A549 (cell line): ENCODE measurements around the gene C19orf81. TPM values are rescaled to one million over a fixed set of nuclear protein-coding genes. Genes with fewer than 3 reads are reported as not detected.

ENCODE experiments used
- ATAC-seq, 2 experiments: fragments of 200-7000 bp in 1 of 2; fragments of >200 bp in 1 of 2; cut with Nextera tagmentation in 1 of 2; cut with Tn5 transposase in 1 of 2; 3 replicates each; pipeline versions ENCODE4 v1.8.0 to v1.9.1; 2018 to 2020; ENCODE audit warnings: mild to moderate bottlenecking in 1 of 2, moderate library complexity in 1 of 2
- CTCF ChIA-PET: fragments of 300-600 bp; sonication (Branson Sonifier 250); formaldehyde crosslinking; extraction: SDS; loops from one replicate; lab custom pipeline; 2021; ENCODE audit warnings: antibody characterized with exemption, inconsistent platforms; lab: Yijun Ruan, JAX
- POLR2A ChIA-PET: fragments of 350-600 bp; formaldehyde crosslinking; extraction: SDS; loops from one replicate; lab custom pipeline; 2021; ENCODE audit warnings: antibody characterized with exemption, inconsistent platforms; lab: Yijun Ruan, JAX
- DNase-seq, 2 experiments: peaks; one replicate each; pipeline versions ENCODE4 v3.0.0 to v3.0.0-alpha.2; 2011 to 2016; ENCODE audit warnings: low read depth in 1 of 2, low spot score in 1 of 2
- FAIRE-seq: peaks from 2 replicates; lab custom pipeline; 2011; peaks lifted over from hg19 to GRCh38; lab: Jason Lieb, UNC
- H3K27ac ChIP-seq, 2 experiments: fragments of >200 bp; sonication (Bioruptor Twin); formaldehyde crosslinking; 3 replicates each; pipeline ENCODE4 v1.5.1; 2016 to 2017
- H3K4me1 ChIP-seq: fragments of >200 bp; sonication (Bioruptor Twin); formaldehyde crosslinking; 3 replicates; pipeline ENCODE4 v1.6.1; 2016
- H3K4me2 ChIP-seq: fragments of >200 bp; sonication (Bioruptor Twin); formaldehyde crosslinking; 3 replicates; pipeline ENCODE4 v1.6.1; 2016
- H3K4me3 ChIP-seq: fragments of >200 bp; sonication (Bioruptor Twin); formaldehyde crosslinking; 3 replicates; pipeline ENCODE4 v1.5.1; 2016
- H3K9me3 ChIP-seq: fragments of >200 bp; sonication (Bioruptor Twin); formaldehyde crosslinking; 3 replicates; pipeline ENCODE4 v1.6.1; 2016
- CEBPB ChIP-seq, 2 experiments: fragments of >200 bp in 1 of 2; sonication (Bioruptor Twin) in 1 of 2; formaldehyde crosslinking in 1 of 2; IDR thresholded peaks; 2 replicates each; pipeline ENCODE4 v1.6.1; 2012 to 2016
- CTCF ChIP-seq: fragments of >200 bp; sonication (Bioruptor Twin); formaldehyde crosslinking; IDR thresholded peaks from 3 replicates; pipeline ENCODE4 v1.5.1; 2016
- E2F6 ChIP-seq: IDR thresholded peaks from 2 replicates; pipeline ENCODE4 v1.6.1; 2012; ENCODE audit warnings: low read depth, borderline replicate concordance
- EHMT2 ChIP-seq: fragments of 200-600 bp; sonication (generic); IDR thresholded peaks from 2 replicates; pipeline ENCODE4 v1.6.1; 2016; ENCODE audit warnings: antibody characterized with exemption, low read depth, mild to moderate bottlenecking, moderate library complexity
- EP300 ChIP-seq, 2 experiments: fragments of >200 bp; sonication (Bioruptor Twin); formaldehyde crosslinking; IDR thresholded peaks; 2 replicates in 1 of 2; 3 replicates in 1 of 2; pipeline ENCODE4 v1.6.1; 2016 to 2017
- ESRRA ChIP-seq: fragments of 150-350 bp; IDR thresholded peaks from 2 replicates; pipeline ENCODE4 v1.6.1; 2014; ENCODE audit warnings: mild to moderate bottlenecking, low read length, borderline replicate concordance
- FOSB ChIP-seq: fragments of 250-450 bp; sonication (Bioruptor Pico); IDR thresholded peaks from 2 replicates; pipeline ENCODE4 v1.5.0; 2020; ENCODE audit warnings: mild to moderate bottlenecking, moderate library complexity
- FOSL2 ChIP-seq, 2 experiments: fragments of 450-650 bp in 1 of 2; fragments of >200 bp in 1 of 2; sonication (Bioruptor Twin) in 1 of 2; formaldehyde crosslinking; IDR thresholded peaks; 2 replicates each; pipeline versions ENCODE4 v1.5.0 to v1.6.1; 2016 to 2020; ENCODE audit warnings: mild to moderate bottlenecking in 1 of 2, moderate library complexity in 1 of 2
- HDAC2 ChIP-seq: fragments of 200-600 bp; sonication (generic); IDR thresholded peaks from 2 replicates; pipeline ENCODE4 v1.6.1; 2016
- HES2 ChIP-seq: fragments of >200 bp; sonication (Bioruptor Twin); formaldehyde crosslinking; IDR thresholded peaks from 2 replicates; pipeline ENCODE4 v1.6.1; 2016
- HEYL ChIP-seq: fragments of 250-450 bp; sonication (Bioruptor Pico); IDR thresholded peaks from 2 replicates; pipeline ENCODE4 v1.8.0; 2021; ENCODE audit warnings: mild to moderate bottlenecking, moderate library complexity
- HOXA7 ChIP-seq: fragments of 250-450 bp; sonication (Bioruptor Pico); IDR thresholded peaks from 2 replicates; pipeline ENCODE4 v1.5.0; 2020; ENCODE audit warnings: mild to moderate bottlenecking, moderate library complexity
- HOXB5 ChIP-seq: fragments of 250-450 bp; sonication (Bioruptor Pico); IDR thresholded peaks from 2 replicates; pipeline ENCODE4 v1.5.0; 2020; ENCODE audit warnings: mild to moderate bottlenecking, moderate library complexity
- JUN ChIP-seq, 2 experiments: fragments of >200 bp; sonication (Bioruptor Twin); formaldehyde crosslinking; IDR thresholded peaks; 2 replicates in 1 of 2; 3 replicates in 1 of 2; pipeline ENCODE4 v1.6.1; 2016 to 2017
- JUNB ChIP-seq: fragments of >200 bp; sonication (Bioruptor Twin); formaldehyde crosslinking; IDR thresholded peaks from 2 replicates; pipeline ENCODE4 v1.6.1; 2016
- KDM1A ChIP-seq: fragments of 200-600 bp; sonication (generic); IDR thresholded peaks from 2 replicates; pipeline ENCODE4 v1.6.1; 2016; ENCODE audit warnings: low read depth, mild to moderate bottlenecking
- MAX ChIP-seq: IDR thresholded peaks from 2 replicates; pipeline ENCODE4 v1.6.1; 2012
- MAZ ChIP-seq: fragments of 150-350 bp; IDR thresholded peaks from 2 replicates; pipeline ENCODE4 v1.6.1; 2014; ENCODE audit warnings: antibody characterized with exemption, low read depth, low read length, borderline replicate concordance
- MYC ChIP-seq: IDR thresholded peaks from 2 replicates; pipeline ENCODE4 v1.6.1; 2012; ENCODE audit warnings: mild to moderate bottlenecking, inconsistent platforms, low read length, improper control_type of control experiment, borderline replicate concordance
- PHF8 ChIP-seq: fragments of 200-600 bp; sonication (generic); IDR thresholded peaks from 2 replicates; pipeline ENCODE4 v1.6.1; 2016; ENCODE audit warnings: low read depth, mild to moderate bottlenecking, antibody characterized with exemption, moderate library complexity, borderline replicate concordance
- POLR2A ChIP-seq: IDR thresholded peaks from 2 replicates; pipeline ENCODE4 v1.6.1; 2012; ENCODE audit warnings: mild to moderate bottlenecking, low read length
- POLR2AphosphoS2 ChIP-seq: conservative IDR thresholded peaks from 2 replicates; pipeline ENCODE4 v1.6.1; 2012; ENCODE audit warnings: low read length, improper control_type of control experiment, inconsistent platforms
- RARB ChIP-seq: fragments of 250-450 bp; sonication (Bioruptor Pico); IDR thresholded peaks from 2 replicates; pipeline ENCODE4 v1.8.0; 2021; ENCODE audit warnings: mild to moderate bottlenecking, moderate library complexity
- RFX5 ChIP-seq: fragments of 450-650 bp; IDR thresholded peaks from 2 replicates; pipeline ENCODE4 v1.7.1; 2014; ENCODE audit warnings: antibody characterized with exemption, mild to moderate bottlenecking, moderate library complexity
- SMC3 ChIP-seq: fragments of >200 bp; sonication (Bioruptor Twin); formaldehyde crosslinking; IDR thresholded peaks from 3 replicates; pipeline ENCODE4 v1.6.1; 2018; ENCODE audit warnings: inconsistent platforms
- TFCP2L1 ChIP-seq: fragments of 250-450 bp; sonication (Bioruptor Pico); IDR thresholded peaks from 2 replicates; pipeline ENCODE4 v1.5.0; 2021; ENCODE audit warnings: mild to moderate bottlenecking
- TP53 ChIP-seq: fragments of 250-450 bp; sonication (Bioruptor Pico); IDR thresholded peaks from 2 replicates; pipeline ENCODE4 v1.5.0; 2021; ENCODE audit warnings: mild to moderate bottlenecking, moderate library complexity
- ZC3H11A ChIP-seq: fragments of 450-650 bp; IDR thresholded peaks from 2 replicates; pipeline ENCODE4 v1.6.1; 2014; ENCODE audit warnings: antibody characterized with exemption, mild to moderate bottlenecking
- WGBS: methylation state at CpG from one replicate; pipeline ENCODE4 v1.1.6; 2017; ENCODE audit errors: missing lambda C conversion rate; 5-methylcytosine and 5-hydroxymethylcytosine counted together
- polyA plus RNA-seq, 4 experiments: library from polyadenylated mRNA; depleted of rRNA in 3 of 4; stranded (reverse); fragments of >200 nt; fragmentation: RNase III in 1 of 4; extraction: RNeasy Plus Mini Kit Qiagen cat#74134 plus additional on column Dnase treatment in 1 of 4; gene quantifications; 2 replicates in 3 of 4; 3 replicates in 1 of 4; pipeline ENCODE4 v1.2.3, GENCODE V29; 2011 to 2017

C19orf81 gene
- polyA plus RNA-seq, 2 of the 4 experiments (the other 2 are of a cell fraction) = 2.1 to 9.5 TPM

- no peak for TF ChIP-seq FOSB (CRISPR knock-in tag)
- TF ChIP-seq HOXB5 = 0 out of 2 replicates have a peak, but pooled peaks have one; percentile 55
- no peak for TF ChIP-seq ESRRA
- TF ChIP-seq POLR2AphosphoS2 = no peak
- no peak for TF ChIP-seq HDAC2
- TF ChIP-seq HOXA7 (CRISPR knock-in tag) = 0 out of 2 replicates have a peak, but pooled peaks have one; percentile 37
- TF ChIP-seq CTCF = no peak
- peak; percentile 84 for TF ChIP-seq POLR2A
- TF ChIP-seq EHMT2 = no peak
- TF ChIP-seq KDM1A = no peak
Observed at GRCh38 chr19:50657712-50658440, 8.6 kb downstream of the C19orf81 start (continued).

GRCh38 chr19:50658441-50659317, 9.4 kb downstream of the C19orf81 start:
- TF ChIP-seq POLR2AphosphoS2 (no peak), POLR2A (peak; percentile 80), RARB (peak; percentile 48; the same call in 1 of the 2 replicates), CEBPB (IDR thresholded peaks at IDR 0.05) (no peak), E2F6 (peak; percentile 87), SMC3 (no peak), ZC3H11A (no peak), FOSL2 (IDR thresholded peaks at IDR 0.05) (no peak), FOSL2 (CRISPR knock-in tag; IDR thresholded peaks at IDR 0.05) (peak; percentile 31; the same call in 1 of the 2 replicates), JUNB (no peak), EP300 (IDR thresholded peaks at IDR 0.05) (no peak), PHF8 (peak; percentile 92), TFCP2L1 (CRISPR knock-in tag) (peak; percentile 92), HOXA7 (CRISPR knock-in tag) (peak; percentile 87; the same call in 1 of the 2 replicates), MAX (peak; percentile 88), MYC (0 out of 2 replicates have a peak, but pooled peaks have one; percentile 45), RFX5 (peak; percentile 49; the same call in 1 of the 2 replicates), HES2 (no peak), TP53 (CRISPR knock-in tag) (peak; percentile 91; the same call in 1 of the 2 replicates), HEYL (CRISPR knock-in tag) (no peak), JUN (IDR thresholded peaks at IDR 0.05) (peak; percentile 46 to 75; a peak in 3 of 5 replicates), MAZ (no peak)
- H3K4me1 ChIP-seq = peaks cover 21% of the 10 kb centered on the region
- H3K27ac ChIP-seq = peak overlapping the region; percentile 81 to 94
- H3K4me2 ChIP-seq = peak overlapping the region; percentile 92
- peak; percentile 63 to 85 for ATAC-seq
- WGBS = 3% methylated on average over 29 of the region's 67 CpGs
- FAIRE-seq = peak; percentile 77
- ChIA-PET POLR2A (interaction anchor here (0.6 to 1.2 kb wide), 16 partner anchors 9 to 381 kb away, joined by 3 to 8 read pairs (median 4); partner anchors contain the start of genes C19orf81 and KCNC3), CTCF (interaction anchor here (1.2 kb wide), 1 partner anchor 10 kb away, joined by 3 read pairs; no protein-coding TSS in a partner anchor)
- peak overlapping the region; percentile 62 for H3K4me3 ChIP-seq
- DNase-seq = peak; percentile 95 to 98
- peaks cover 7% of the 10 kb centered on the region; the same call in 2 of the 3 replicates for H3K9me3 ChIP-seq
